Endometrium (tissue), 2 donors: ENCODE data around the gene SPART.
"Not testable (repeated sequence)": the region's sequence is repeated elsewhere in the genome, so short reads cannot be mapped to it uniquely, and the experiment has no call there.

Experiments used
- FAIRE-seq: peaks from 2 replicates; lab custom pipeline; 2012; peaks lifted over from hg19 to GRCh38; lab: Jason Lieb, UNC
- donor health status: control.
- donor health status: control.

Gene SPART

GRCh38 chr13:36353001-36353400 is 6.8 kb upstream of the SPART start:
- peak; percentile 87 for FAIRE-seq

GRCh38 chr13:36352350-36352749 is 6.2 kb upstream of the SPART start:
- FAIRE-seq = no peak

DNA sequence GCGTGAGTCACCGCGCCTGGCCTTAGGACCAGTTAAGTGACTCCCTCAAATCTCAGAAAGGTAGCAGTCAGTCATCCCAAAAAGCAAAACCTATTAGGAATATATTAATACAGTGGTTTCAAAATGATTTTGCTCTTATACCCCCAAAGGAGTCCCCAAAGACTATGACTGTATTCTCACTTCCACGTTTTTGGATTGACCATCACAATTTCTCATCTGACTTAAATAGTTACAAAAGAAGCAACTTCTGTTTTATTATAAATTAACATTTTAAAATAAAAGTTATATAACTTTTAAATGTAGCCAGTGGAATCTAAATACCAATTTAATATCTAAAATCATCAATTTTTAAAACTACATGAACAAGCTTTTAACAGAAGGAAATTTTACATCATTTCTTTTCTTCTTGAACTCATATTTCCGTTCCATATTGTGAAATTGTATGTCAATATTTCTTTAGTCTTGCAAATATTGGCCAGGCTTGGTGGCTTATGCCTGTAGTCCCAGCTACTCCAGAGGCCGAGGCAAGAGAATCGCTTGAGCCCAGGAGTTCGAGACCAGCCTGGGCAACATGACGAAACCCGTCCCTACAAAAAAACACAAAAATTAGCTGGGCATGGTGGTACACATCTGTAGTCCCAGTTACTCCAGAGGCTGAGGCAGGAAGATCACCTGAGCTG is 1.5 kb upstream of the SPART start:
- no peak for FAIRE-seq

- no peak for FAIRE-seq
Measured at GRCh38 chr13:36345438-36346221, 564 bp downstream of the SPART start.

- no peak for FAIRE-seq
Measured at GRCh38 chr13:36344886-36345437, 1.2 kb downstream of the SPART start.

- FAIRE-seq = no peak
Measured at GRCh38 chr13:36344173-36344572, 2.0 kb downstream of the SPART start.

GRCh38 chr13:36343766-36344165 is 2.4 kb downstream of the SPART start:
- FAIRE-seq = no peak

GRCh38 chr13:36342715-36343114 is 3.5 kb downstream of the SPART start:
- no peak for FAIRE-seq

- no peak for FAIRE-seq
Measured at GRCh38 chr13:36341718-36342117, 4.5 kb downstream of the SPART start.

- no peak for FAIRE-seq
Measured at GRCh38 chr13:36339600-36340155, 6.5 kb downstream of the SPART start.

- FAIRE-seq = no peak
Measured at GRCh38 chr13:36337938-36338641, 8.1 kb downstream of the SPART start.

DNA sequence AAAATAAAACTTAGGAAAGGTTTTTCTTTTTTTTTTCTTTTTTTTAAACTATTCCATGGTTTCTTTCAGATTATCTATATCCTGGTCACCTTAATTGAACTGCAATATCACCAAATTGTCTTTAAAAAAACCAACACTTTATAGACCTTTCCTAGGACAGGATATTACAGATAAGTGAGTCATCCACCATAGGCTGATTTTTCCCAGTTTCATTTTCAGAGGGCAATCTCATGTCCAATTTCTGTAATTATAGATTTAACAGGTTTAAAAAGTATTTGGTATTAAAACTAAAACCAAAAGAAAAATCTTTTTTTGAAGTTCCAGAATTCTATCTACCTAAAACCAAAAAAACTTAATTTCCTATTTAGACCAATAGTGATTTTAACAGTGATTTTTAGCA is 13.2 kb downstream of the SPART start:
- FAIRE-seq = peak; percentile 54

DNA sequence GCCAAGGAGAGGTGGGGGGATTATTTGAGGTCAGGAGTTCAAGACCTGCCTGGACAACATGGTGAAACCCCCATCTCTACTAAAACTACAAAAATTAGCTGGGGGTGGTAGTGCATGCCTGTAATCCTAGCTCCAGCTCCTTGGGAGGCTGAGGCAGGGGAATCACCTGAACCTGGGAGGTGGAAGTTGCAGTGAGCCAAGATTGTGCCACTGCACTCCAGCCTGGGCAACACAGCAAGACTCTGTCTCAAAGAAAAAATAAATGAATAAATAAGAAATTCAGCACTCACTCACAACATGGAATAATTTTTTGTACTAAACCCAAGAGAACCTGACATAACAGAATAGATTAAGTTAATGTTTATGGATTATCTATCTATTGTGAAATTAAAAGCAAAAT is 13.9 kb downstream of the SPART start:
- FAIRE-seq = not testable (repeated sequence)

GRCh38 chr13:36331280-36331679 is 14.9 kb downstream of the SPART start:
- FAIRE-seq = no peak

DNA sequence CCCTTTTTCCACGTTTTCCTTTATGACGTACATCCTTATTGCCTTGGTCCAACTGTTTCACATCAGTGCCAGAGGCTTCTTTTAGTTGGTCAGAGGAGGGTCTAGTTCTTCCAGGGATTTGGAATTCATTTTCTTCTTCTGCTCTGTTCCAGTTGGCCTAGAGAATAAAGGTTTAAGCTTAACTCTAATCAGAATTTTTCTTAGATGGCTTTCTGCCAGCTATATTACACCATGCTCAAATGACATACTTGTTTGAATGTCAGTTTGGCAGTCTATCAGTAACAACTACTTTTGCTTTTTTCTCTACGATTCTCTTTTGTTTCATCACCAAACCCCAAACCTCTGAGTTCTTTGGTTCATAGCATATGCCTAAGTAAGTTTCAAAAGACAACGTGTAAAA is 16.8 kb downstream of the SPART start:
- FAIRE-seq = no peak

- FAIRE-seq = no peak
Measured at GRCh38 chr13:36328821-36329220, 17.4 kb downstream of the SPART start.

DNA sequence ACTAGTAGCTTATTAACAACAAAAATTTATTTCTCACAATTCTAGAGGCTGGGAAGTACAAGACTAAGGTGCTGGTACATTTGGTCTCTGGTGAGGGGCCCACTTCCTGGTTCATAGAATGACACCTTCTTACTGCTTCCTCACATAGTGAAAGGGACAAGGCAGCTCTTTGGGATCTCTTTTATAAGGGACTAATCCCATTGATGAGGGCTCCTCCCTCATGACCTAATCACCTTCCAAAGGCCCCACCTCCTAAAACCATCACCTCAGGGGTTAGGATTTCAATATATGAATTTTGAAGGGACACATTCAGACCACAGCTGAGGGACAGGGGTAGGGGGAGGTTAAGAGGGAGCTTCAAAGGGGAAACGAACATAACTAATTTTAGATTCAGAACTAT is 20.3 kb downstream of the SPART start:
- no peak for FAIRE-seq

- FAIRE-seq = not testable (repeated sequence)
Measured at GRCh38 chr13:36324881-36325280, 21.3 kb downstream of the SPART start.

- no peak for FAIRE-seq
Measured at GRCh38 chr13:36323951-36324566, 22.1 kb downstream of the SPART start.

GRCh38 chr13:36323408-36323807 is 22.8 kb downstream of the SPART start:
- no peak for FAIRE-seq

DNA sequence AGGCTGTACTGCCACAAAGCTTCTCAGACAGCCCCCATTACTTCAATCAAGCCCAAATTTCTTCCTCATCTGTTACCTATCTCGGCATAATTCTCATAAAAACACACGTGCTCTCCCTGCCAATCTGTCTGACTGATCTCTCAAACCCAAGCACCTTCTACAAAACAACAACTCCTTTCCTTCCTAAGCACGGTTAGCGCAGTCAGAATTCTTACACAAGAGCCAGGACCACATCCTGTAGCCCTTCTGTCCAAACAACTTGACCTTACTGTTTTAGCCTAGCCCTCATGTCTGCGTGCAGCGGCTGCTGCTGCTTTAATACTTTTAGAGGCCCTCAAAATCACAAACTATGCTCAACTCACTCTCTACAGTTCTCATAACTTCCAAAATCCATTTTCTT is 26.4 kb downstream of the SPART start:
- FAIRE-seq = not testable (repeated sequence)
